ENCODE data around the gene LARGE1. TPM values are rescaled to one million over a fixed set of nuclear protein-coding genes. Genes with fewer than 3 reads are reported as not detected.

The LARGE1 gene
- total RNA-seq, 1 experiment from 2014 or later, result 1.3 TPM

GRCh38 chr22:33459137-33459536, 461.1 kb downstream of the LARGE1 start:
- ATAC-seq, result no peak
- intact Hi-C loops (cut with micrococcal nuclease), result no loop called here
- ChIA-PET CTCF (no interaction called here), POLR2A (ENCODE audit: unreplicated experiment) (no interaction called here)
- TF ChIP-seq EZH2 (IDR thresholded peaks at IDR 0.05; ENCODE audit: low read length, unreplicated experiment), result no peak
- TF ChIP-seq CTCF (conservative IDR thresholded peaks at IDR 0.05; ENCODE audit: low read depth, low read length), result no peak
- no peak for TF ChIP-seq EZH2phosphoT487 (IDR thresholded peaks at IDR 0.05; ENCODE audit: borderline replicate concordance, low read length)
- H3K79me2 ChIP-seq (ENCODE audit: low read length), result no peaks in the 10 kb centered on the region
- no peaks in the 10 kb centered on the region for H3K36me3 ChIP-seq (ENCODE audit: low read depth, low read length)
- H3K27me3 ChIP-seq (ENCODE audit: low read length), result no peaks in the 10 kb centered on the region
- H3K4me2 ChIP-seq (ENCODE audit: low read length), result no peak overlapping the region
- H3K9me3 ChIP-seq (ENCODE audit: low read length), result 0 out of 2 replicates have a peak, but pooled peaks cover 4% of the 10 kb centered on the region
- H3K4me3 ChIP-seq (ENCODE audit: low read length), result no peak overlapping the region
- H3K27ac ChIP-seq (ENCODE audit: low read length), result no peak overlapping the region
- no peaks in the 10 kb centered on the region for H3K4me1 ChIP-seq (ENCODE audit: insufficient read depth, low read length)
- no TSS peak for BruUV-seq (replicated peaks)
- H3K9me2 ChIP-seq (replicated peaks; ENCODE audit: low read length), result no peaks in the 10 kb centered on the region
- H3K9ac ChIP-seq (ENCODE audit: low read length), result no peak overlapping the region
- no peak for DNase-seq
- H3F3A ChIP-seq (ENCODE audit: low read length, unreplicated experiment), result no peaks in the 10 kb centered on the region
- H2AFZ ChIP-seq (ENCODE audit: low read length), result no peak overlapping the region
- H4K20me1 ChIP-seq (ENCODE audit: low read length), result no peaks in the 10 kb centered on the region

- H3K27me3 ChIP-seq (ENCODE audit: low read length), result no peaks in the 10 kb centered on the region
- DNase-seq (no peak), ATAC-seq (no peak)
- TF ChIP-seq CTCF (conservative IDR thresholded peaks at IDR 0.05; ENCODE audit: low read depth, low read length) (no peak), EZH2 (IDR thresholded peaks at IDR 0.05; ENCODE audit: low read length, unreplicated experiment) (no peak), EZH2phosphoT487 (IDR thresholded peaks at IDR 0.05; ENCODE audit: borderline replicate concordance, low read length) (no peak)
- no peaks in the 10 kb centered on the region for H3K9me2 ChIP-seq (replicated peaks; ENCODE audit: low read length)
- ChIA-PET POLR2A (ENCODE audit: unreplicated experiment) (no interaction called here), CTCF (no interaction called here)
- no peak overlapping the region for H3K4me3 ChIP-seq (ENCODE audit: low read length)
- H3K79me2 ChIP-seq (ENCODE audit: low read length), result no peaks in the 10 kb centered on the region
- intact Hi-C loops (cut with micrococcal nuclease), result no loop called here
- H3K27ac ChIP-seq (ENCODE audit: low read length), result no peak overlapping the region
- H3F3A ChIP-seq (ENCODE audit: low read length, unreplicated experiment), result no peaks in the 10 kb centered on the region
- no peaks in the 10 kb centered on the region for H4K20me1 ChIP-seq (ENCODE audit: low read length)
- BruUV-seq (replicated peaks), result no TSS peak
- H3K9me3 ChIP-seq (ENCODE audit: low read length), result 0 out of 2 replicates have a peak, but pooled peaks cover 4% of the 10 kb centered on the region
- H3K4me2 ChIP-seq (ENCODE audit: low read length), result no peak overlapping the region
- no peak overlapping the region for H3K9ac ChIP-seq (ENCODE audit: low read length)
- H3K4me1 ChIP-seq (ENCODE audit: insufficient read depth, low read length), result no peaks in the 10 kb centered on the region
- H3K36me3 ChIP-seq (ENCODE audit: low read depth, low read length), result no peaks in the 10 kb centered on the region
- H2AFZ ChIP-seq (ENCODE audit: low read length), result no peak overlapping the region
Observed at GRCh38 chr22:33456511-33456910, 463.8 kb downstream of the LARGE1 start.

GRCh38 chr22:33455036-33455435, 465.2 kb downstream of the LARGE1 start:
- ChIA-PET CTCF (no interaction called here), POLR2A (ENCODE audit: unreplicated experiment) (no interaction called here)
- no TSS peak for BruUV-seq (replicated peaks)
- no peaks in the 10 kb centered on the region for H3K27me3 ChIP-seq (ENCODE audit: low read length)
- 0 out of 2 replicates have a peak, but pooled peaks cover 4% of the 10 kb centered on the region for H3K9me3 ChIP-seq (ENCODE audit: low read length)
- no peak overlapping the region for H3K4me3 ChIP-seq (ENCODE audit: low read length)
- TF ChIP-seq CTCF (conservative IDR thresholded peaks at IDR 0.05; ENCODE audit: low read depth, low read length), result no peak
- H3K36me3 ChIP-seq (ENCODE audit: low read depth, low read length), result no peaks in the 10 kb centered on the region
- no peaks in the 10 kb centered on the region for H4K20me1 ChIP-seq (ENCODE audit: low read length)
- intact Hi-C loops (cut with micrococcal nuclease), result no loop called here
- DNase-seq, result no peak
- H3K4me2 ChIP-seq (ENCODE audit: low read length), result no peak overlapping the region
- ATAC-seq, result no peak
- no peak overlapping the region for H2AFZ ChIP-seq (ENCODE audit: low read length)
- no peak overlapping the region for H3K27ac ChIP-seq (ENCODE audit: low read length)
- H3K4me1 ChIP-seq (ENCODE audit: insufficient read depth, low read length), result no peaks in the 10 kb centered on the region
- no peaks in the 10 kb centered on the region for H3K9me2 ChIP-seq (replicated peaks; ENCODE audit: low read length)
- H3K9ac ChIP-seq (ENCODE audit: low read length), result no peak overlapping the region
- H3F3A ChIP-seq (ENCODE audit: low read length, unreplicated experiment), result no peaks in the 10 kb centered on the region
- H3K79me2 ChIP-seq (ENCODE audit: low read length), result no peaks in the 10 kb centered on the region
